ENCODE results near the gene ZNF77.

ZNF77 gene

DNA sequence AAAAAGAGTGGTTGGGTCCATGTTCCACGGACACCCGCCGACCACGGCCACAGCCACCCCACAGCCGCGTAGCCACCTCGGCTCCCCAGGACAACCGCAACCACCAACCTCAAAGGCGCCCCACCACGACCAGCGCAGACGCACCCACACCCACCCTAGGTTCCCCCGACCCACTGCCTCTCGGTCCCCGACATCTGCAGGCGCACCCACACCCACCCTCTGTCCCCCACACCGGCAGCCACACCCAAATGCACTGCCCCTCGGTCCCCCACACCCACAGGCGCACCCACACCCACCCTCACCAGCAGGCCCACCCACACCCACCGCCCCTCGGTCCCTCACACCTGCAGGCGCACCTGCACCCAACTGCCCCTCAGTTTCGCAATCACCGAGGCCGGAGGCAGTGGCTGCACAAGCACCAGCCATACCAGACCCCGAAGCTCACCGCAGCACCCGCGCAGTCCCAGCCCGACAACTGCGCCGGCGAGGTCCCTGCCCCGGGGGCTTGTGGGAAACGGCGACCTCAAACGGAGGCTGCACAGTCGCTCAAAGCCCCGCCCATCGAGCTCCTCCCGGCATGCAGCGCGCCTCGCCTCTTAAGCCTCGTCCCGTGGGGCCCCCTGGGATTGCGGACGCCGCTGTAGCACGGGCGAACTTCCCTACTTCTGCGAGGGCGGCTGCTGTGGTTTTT lies 18.3 kb downstream of the ZNF77 start:
- Histone ChIP-seq H3K4me3 (ENCODE audit: low read depth, low read length) (no peak overlapping the region), H3K36me3 (ENCODE audit: control insufficient read depth in 2 of 2, insufficient read depth in 1 of 2, low read length in 2 of 2) (peaks cover 0 to 3% of the 10 kb centered on the region in 2 experiments; a peak in 2 of 3 replicates), H3K9me3 (ENCODE audit: control insufficient read depth, insufficient read depth, low read depth, low read length) (no peaks in the 10 kb centered on the region), H3K27ac (ENCODE audit: extremely low read depth, low read depth, low read length) (no peak overlapping the region), H3K4me1 (ENCODE audit: control insufficient read depth, insufficient read depth, low read length) (no peaks in the 10 kb centered on the region)
- CTCF ChIA-PET: interaction anchor here (0.5 kb wide), 1 partner anchor 280 kb away, joined by 4 read pairs; no protein-coding TSS in a partner anchor
- POLR2A ChIA-PET: interaction anchor here (1.1 kb wide), 1 partner anchor 24 kb away, joined by 3 read pairs; no protein-coding TSS in a partner anchor
- TF ChIP-seq, protein P1, sequence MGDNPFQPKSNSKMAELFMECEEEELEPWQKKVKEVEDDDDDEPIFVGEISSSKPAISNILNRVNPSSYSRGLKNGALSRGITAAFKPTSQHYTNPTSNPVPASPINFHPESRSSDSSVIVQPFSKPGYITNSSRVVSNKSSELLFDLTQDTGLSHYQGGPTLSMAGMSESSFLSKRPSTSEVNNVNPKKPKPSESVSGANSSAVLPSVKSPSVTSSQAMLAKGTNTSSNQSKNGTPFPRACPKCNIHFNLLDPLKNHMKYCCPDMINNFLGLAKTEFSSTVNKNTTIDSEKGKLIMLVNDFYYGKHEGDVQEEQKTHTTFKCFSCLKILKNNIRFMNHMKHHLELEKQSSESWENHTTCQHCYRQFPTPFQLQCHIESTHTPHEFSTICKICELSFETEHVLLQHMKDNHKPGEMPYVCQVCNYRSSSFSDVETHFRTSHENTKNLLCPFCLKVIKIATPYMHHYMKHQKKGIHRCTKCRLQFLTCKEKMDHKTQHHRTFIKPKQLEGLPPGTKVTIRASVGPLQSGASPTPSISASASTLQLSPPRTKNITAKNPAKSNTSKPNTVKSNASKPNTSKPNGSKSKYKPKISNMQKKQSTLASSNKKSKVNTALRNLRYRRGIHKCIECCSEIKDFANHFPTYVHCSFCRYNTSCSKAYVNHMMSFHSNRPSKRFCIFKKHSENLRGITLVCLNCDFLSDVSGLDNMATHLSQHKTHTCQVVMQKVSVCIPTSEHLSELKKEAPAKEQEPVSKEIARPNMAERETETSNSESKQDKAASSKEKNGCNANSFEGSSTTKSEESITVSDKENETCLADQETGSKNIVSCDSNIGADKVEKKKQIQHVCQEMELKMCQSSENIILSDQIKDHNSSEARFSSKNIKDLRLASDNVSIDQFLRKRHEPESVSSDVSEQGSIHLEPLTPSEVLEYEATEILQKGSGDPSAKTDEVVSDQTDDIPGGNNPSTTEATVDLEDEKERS (tag by site-specific recombination; IDR thresholded peaks at IDR 0.05): no peak
- TF ChIP-seq EGR2 (tag by site-specific recombination; IDR thresholded peaks at IDR 0.05; ENCODE audit: low read depth): peak; percentile 55; the same call in 1 of the 2 replicates
- TF ChIP-seq, protein P2, sequence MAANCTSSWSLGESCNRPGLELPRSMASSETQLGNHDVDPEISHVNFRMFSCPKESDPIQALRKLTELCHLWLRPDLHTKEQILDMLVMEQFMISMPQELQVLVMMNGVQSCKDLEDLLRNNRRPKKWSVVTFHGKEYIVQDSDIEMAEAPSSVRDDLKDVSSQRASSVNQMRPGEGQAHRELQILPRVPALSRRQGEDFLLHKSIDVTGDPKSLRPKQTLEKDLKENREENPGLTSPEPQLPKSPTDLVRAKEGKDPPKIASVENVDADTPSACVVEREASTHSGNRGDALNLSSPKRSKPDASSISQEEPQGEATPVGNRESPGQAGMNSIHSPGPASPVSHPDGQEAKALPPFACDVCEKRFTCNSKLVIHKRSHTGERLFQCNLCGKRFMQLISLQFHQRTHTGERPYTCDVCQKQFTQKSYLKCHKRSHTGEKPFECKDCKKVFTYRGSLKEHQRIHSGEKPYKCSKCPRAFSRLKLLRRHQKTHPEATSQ (tag by site-specific recombination; IDR thresholded peaks at IDR 0.05): no peak
- 0 out of 2 replicates have a peak, but pooled peaks have one; percentile 16 for TF ChIP-seq ZFHX2 (tag by site-specific recombination; conservative IDR thresholded peaks at IDR 0.05)
- TF ChIP-seq YY1 (tag by site-specific recombination; IDR thresholded peaks at IDR 0.05): no peak

DNA sequence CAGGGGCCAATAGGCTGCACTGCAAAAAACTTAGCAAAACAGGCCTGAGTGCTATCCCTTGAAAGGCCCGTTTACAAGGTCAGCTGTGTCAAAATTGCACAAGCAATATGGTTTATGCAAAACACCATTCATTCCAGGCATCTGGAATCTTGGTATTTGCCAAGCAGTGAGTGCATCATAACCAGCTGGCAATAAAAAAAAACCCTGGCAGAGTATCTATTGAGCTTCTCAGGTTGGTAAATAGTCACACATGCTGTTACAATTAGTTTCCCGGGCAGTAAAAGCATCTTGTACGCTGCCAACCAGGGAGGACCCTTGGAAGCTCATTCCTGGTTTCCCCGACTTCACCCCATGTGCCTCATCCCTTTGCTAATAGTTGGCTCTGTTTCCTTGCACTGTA lies 21.3 kb downstream of the ZNF77 start:
- peaks cover 0 to 11% of the 10 kb centered on the region in 2 experiments; a peak in 2 of 3 replicates for H3K36me3 ChIP-seq (ENCODE audit: control insufficient read depth in 2 of 2, insufficient read depth in 1 of 2, low read length in 2 of 2)
- no peaks in the 10 kb centered on the region for H3K4me1 ChIP-seq (ENCODE audit: control insufficient read depth, insufficient read depth, low read length)
- ChIA-PET POLR2A (interaction anchor here (1.1 to 1.4 kb wide), 2 partner anchors 21 to 23 kb away, joined by 4 to 5 read pairs; partner anchors contain the start of genes ZNF57 and ZNF77), CTCF (interaction anchor here (0.6 to 2.7 kb wide), 5 partner anchors 13 to 203 kb away, joined by 3 to 9 read pairs (median 3); no protein-coding TSS in a partner anchor)
- no peaks in the 10 kb centered on the region for H3K9me3 ChIP-seq (ENCODE audit: control insufficient read depth, insufficient read depth, low read depth, low read length)
- TF ChIP-seq ZIC2 (tag by site-specific recombination; IDR thresholded peaks at IDR 0.05) (peak; percentile 44; the same call in 1 of the 2 replicates), ZNF747 (tag by site-specific recombination; IDR thresholded peaks at IDR 0.05) (no peak)
- H3K4me3 ChIP-seq (ENCODE audit: low read depth, low read length): no peak overlapping the region
- H3K27ac ChIP-seq (ENCODE audit: extremely low read depth, low read depth, low read length): no peak overlapping the region

DNA sequence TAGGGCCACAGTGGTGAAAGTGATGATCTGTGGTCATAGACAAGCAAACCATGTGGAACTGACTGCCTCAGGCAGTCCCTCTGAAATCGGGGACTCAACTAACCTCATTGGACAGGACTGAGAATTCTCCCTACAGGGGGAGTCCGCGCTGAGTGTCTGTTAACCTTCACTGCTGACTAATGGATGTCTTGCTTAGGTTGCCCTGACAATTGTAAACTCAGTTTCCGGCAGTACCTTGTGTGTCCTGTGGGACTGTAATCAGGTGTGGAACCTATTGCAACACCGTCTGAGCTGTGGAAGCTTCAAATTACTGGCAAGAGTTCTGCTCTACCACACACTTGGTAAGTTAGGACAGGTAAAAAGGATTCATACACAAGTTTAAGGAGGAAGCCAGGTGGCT lies 21.8 kb downstream of the ZNF77 start:
- no peaks in the 10 kb centered on the region for H3K9me3 ChIP-seq (ENCODE audit: control insufficient read depth, insufficient read depth, low read depth, low read length)
- ChIA-PET POLR2A (interaction anchor here (1.1 to 1.4 kb wide), 2 partner anchors 21 to 22 kb away, joined by 4 to 5 read pairs; partner anchors contain the start of genes ZNF57 and ZNF77), CTCF (interaction anchor here (0.6 to 2.7 kb wide), 5 partner anchors 14 to 204 kb away, joined by 3 to 9 read pairs (median 3); no protein-coding TSS in a partner anchor)
- H3K36me3 ChIP-seq (ENCODE audit: control insufficient read depth in 2 of 2, insufficient read depth in 1 of 2, low read length in 2 of 2): peaks cover 0 to 14% of the 10 kb centered on the region in 2 experiments; a peak in 2 of 3 replicates
- H3K4me3 ChIP-seq (ENCODE audit: low read depth, low read length): no peak overlapping the region
- H3K4me1 ChIP-seq (ENCODE audit: control insufficient read depth, insufficient read depth, low read length): no peaks in the 10 kb centered on the region
- no peak for TF ChIP-seq YY1 (tag by site-specific recombination; IDR thresholded peaks at IDR 0.05)
- TF ChIP-seq ZNF561 (tag by site-specific recombination; IDR thresholded peaks at IDR 0.05; ENCODE audit: borderline replicate concordance): no peak
- no peak for TF ChIP-seq KLF16 (tag by site-specific recombination; IDR thresholded peaks at IDR 0.05)
- no peak for TF ChIP-seq ZNF404 (tag by site-specific recombination; IDR thresholded peaks at IDR 0.05)
- no peak for TF ChIP-seq ZNF221 (tag by site-specific recombination; IDR thresholded peaks at IDR 0.05; ENCODE audit: borderline replicate concordance)
- H3K27ac ChIP-seq (ENCODE audit: extremely low read depth, low read depth, low read length): no peak overlapping the region

All from HEK293 (cell line).